Measurements from ENCODE around the gene PNLIPRP3.

The PNLIPRP3 gene

DNA sequence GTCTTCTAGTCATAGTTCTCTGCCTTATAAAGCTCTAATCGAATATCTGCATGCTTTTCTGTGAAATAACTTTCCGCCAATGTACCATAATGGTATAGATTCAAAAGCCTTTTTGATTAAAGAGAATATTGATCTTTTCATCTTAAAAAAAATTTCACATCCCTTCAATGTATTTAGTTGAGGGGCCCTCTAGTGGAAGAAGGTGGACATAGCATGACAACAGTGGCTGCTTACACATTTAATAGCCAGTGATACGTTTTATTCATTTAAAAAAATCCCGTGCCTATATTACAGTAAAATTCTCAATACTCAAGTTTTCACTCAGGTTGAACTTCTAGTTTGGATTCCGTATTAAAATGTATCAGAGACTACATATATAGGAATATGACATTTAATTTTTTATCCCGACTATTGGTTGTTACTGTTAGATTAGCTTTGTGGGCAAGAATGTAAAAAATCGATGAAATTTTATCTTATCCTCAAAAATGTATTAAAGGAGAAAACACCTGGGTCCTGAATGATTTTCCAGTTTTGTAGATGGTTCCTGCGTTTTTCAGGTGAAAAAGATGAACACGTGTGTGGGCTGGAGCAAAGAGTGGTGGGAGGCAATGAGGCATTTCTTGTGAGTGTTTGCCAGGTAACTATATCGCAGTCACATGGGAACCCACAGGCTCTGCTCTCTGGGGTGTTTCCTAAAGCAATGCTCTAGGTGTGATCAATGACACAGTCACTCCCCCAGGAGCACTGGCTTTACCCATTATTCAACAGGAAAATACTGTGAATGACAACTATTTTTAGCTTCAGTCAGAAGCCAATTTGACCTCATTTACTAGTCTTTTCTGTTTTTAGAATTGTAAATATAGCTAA, 94.0 kb downstream of the PNLIPRP3 start:
- peak; percentile 61 to 62 for DNase-seq (ENCODE audit: low read depth in 2 of 2)
- H3K4me3 ChIP-seq (replicated peaks in 1 of 2; ENCODE audit: low read depth in 2 of 2, low read length in 2 of 2): no peak overlapping the region
- TF ChIP-seq, protein P1, sequence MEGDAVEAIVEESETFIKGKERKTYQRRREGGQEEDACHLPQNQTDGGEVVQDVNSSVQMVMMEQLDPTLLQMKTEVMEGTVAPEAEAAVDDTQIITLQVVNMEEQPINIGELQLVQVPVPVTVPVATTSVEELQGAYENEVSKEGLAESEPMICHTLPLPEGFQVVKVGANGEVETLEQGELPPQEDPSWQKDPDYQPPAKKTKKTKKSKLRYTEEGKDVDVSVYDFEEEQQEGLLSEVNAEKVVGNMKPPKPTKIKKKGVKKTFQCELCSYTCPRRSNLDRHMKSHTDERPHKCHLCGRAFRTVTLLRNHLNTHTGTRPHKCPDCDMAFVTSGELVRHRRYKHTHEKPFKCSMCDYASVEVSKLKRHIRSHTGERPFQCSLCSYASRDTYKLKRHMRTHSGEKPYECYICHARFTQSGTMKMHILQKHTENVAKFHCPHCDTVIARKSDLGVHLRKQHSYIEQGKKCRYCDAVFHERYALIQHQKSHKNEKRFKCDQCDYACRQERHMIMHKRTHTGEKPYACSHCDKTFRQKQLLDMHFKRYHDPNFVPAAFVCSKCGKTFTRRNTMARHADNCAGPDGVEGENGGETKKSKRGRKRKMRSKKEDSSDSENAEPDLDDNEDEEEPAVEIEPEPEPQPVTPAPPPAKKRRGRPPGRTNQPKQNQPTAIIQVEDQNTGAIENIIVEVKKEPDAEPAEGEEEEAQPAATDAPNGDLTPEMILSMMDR (IDR thresholded peaks at IDR 0.05; ENCODE audit: low read depth, low read length): peak; percentile 76

DNA sequence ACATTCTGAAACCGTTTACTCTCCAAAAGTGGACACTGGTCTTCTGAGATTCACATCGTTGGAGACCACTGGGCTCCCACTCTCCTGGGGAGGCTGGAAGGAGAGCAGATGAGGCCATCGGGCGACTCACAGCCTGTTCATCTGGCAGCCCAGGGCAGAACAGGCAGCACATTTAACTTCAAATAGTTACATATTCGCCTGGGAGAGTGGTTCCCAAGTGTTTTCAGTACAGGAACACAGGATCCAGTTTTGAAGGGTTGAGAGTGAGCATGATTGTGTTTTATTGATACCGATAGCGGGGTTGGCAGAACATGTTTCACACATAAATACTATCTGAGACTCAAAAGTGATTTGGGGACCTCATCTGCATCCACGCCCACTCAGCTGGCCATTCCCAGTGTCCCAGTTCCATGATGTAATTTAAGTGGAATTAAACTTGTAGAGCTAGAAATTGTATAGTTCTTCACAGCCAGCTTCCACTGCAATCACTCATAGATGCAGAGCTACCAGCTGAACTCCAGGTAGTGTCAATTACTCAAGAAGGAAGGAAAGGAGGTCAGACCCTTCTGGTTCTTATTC, 95.2 kb downstream of the PNLIPRP3 start:
- TF ChIP-seq, protein P1 (IDR thresholded peaks at IDR 0.05; ENCODE audit: low read depth, low read length): no peak
- H3K4me3 ChIP-seq (replicated peaks in 1 of 2; ENCODE audit: low read depth in 2 of 2, low read length in 2 of 2): no peak overlapping the region
- DNase-seq (ENCODE audit: low read depth in 2 of 2): no peak

DNA sequence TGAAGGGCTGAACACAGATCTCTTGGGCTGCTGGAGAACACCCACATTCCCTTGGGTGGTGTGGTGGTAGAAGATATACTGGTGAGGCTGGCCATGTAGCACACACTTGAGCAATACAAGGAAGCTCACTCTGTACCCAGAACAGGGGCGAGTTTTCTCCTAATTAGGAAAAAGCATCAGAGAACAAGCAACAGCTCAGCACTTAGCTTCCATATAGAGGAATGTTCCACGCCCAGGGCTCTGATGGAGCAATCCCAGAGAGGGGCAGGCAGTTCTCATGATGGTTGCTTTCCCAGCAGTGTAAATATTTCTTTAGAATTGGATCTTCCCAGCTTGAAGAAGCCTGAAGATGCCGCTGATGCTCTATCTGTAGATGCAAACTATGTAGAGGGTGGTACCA, 97.1 kb downstream of the PNLIPRP3 start:
- DNase-seq (ENCODE audit: low read depth in 2 of 2): no peak
- TF ChIP-seq, protein P1 (IDR thresholded peaks at IDR 0.05; ENCODE audit: low read depth, low read length): no peak
- no peak overlapping the region for H3K4me3 ChIP-seq (replicated peaks in 1 of 2; ENCODE audit: low read depth in 2 of 2, low read length in 2 of 2)

DNA sequence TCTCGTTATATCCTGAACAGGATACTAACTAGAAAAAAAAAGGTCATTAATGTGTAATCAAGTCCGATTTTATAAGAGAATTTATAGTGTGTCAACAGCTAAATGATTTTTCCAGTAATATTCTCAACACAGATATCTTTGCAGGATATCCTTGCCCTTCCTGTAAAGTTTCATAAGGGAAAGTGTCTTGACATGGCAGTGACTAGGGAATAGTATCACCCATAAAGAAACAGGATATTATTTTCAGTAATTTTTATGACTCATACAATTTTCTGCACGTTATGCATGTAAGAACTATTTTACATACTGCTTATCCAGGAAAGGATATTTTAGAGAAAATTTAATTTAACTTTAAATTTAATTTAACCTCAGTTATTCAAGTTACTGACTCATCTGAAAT, 98.6 kb downstream of the PNLIPRP3 start:
- TF ChIP-seq, protein P1 (IDR thresholded peaks at IDR 0.05; ENCODE audit: low read depth, low read length): no peak
- DNase-seq (ENCODE audit: low read depth in 2 of 2): no peak
- H3K4me3 ChIP-seq (replicated peaks in 1 of 2; ENCODE audit: low read depth in 2 of 2, low read length in 2 of 2): no peak overlapping the region

Measured in cardiac fibroblast (primary cell).